Measurements from ENCODE around the gene TEN1.
A peak's percentile ranks its signal among the peaks of the same experiment; 100 is the strongest.

Gene TEN1, protein sequence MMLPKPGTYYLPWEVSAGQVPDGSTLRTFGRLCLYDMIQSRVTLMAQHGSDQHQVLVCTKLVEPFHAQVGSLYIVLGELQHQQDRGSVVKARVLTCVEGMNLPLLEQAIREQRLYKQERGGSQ

GRCh38 chr17:75978938-75979704, at the start of gene TEN1, which contains the start of gene ACOX1:
TEN1 (plus strand) TSS chr17:75979240; CDS start chr17:75986193, 6,953 bp downstream.
ACOX1 (minus strand) TSS chr17:75979166; CDS start chr17:75979073, 93 bp downstream.
- Histone ChIP-seq H3K36me3 (ENCODE audit: control insufficient read depth in 5 of 5, insufficient read depth in 5 of 5, low read length in 5 of 5) (peaks cover 0 to 3% (median 0%) of the 10 kb centered on the region in 5 donors), H3K27ac (ENCODE audit: low read depth, low read length) (peak within 1 kb of the TSS; percentile 99), H3K9ac (ENCODE audit: low read length in 5 of 5) (peak within 1 kb of the TSS; percentile 91 to 99 (median 98)), H3K27me3 (ENCODE audit: control insufficient read depth in 5 of 5, insufficient read depth in 4 of 5, low read length in 5 of 5) (no peaks in the 10 kb centered on the region), H3K4me3 (ENCODE audit: low read depth in 1 of 5, low read length in 5 of 5) (peak within 1 kb of the TSS; percentile 88 to 97 (median 93)), H3K4me1 (ENCODE audit: control insufficient read depth in 5 of 5, insufficient read depth in 5 of 5, low read length in 5 of 5) (peaks cover 1 to 83% (median 71%) of the 10 kb centered on the region in 5 donors), H3K9me3 (ENCODE audit: control insufficient read depth in 5 of 5, low read length in 5 of 5) (no peaks in the 10 kb centered on the region)

GRCh38 chr17:75931062-75931461, 48.0 kb upstream of the TEN1 start:
- Histone ChIP-seq H3K4me3 (ENCODE audit: low read depth in 1 of 5, low read length in 5 of 5) (no peak overlapping the region), H3K27ac (ENCODE audit: low read depth, low read length) (no peak overlapping the region), H3K4me1 (ENCODE audit: control insufficient read depth in 5 of 5, insufficient read depth in 5 of 5, low read length in 5 of 5) (no peaks in the 10 kb centered on the region), H3K27me3 (ENCODE audit: control insufficient read depth in 5 of 5, insufficient read depth in 4 of 5, low read length in 5 of 5) (no peaks in the 10 kb centered on the region), H3K9me3 (ENCODE audit: control insufficient read depth in 5 of 5, low read length in 5 of 5) (no peaks in the 10 kb centered on the region), H3K36me3 (ENCODE audit: control insufficient read depth in 5 of 5, insufficient read depth in 5 of 5, low read length in 5 of 5) (peaks cover 0 to 7% (median 5%) of the 10 kb centered on the region in 5 donors), H3K9ac (ENCODE audit: low read length in 5 of 5) (no peak overlapping the region)

DNA sequence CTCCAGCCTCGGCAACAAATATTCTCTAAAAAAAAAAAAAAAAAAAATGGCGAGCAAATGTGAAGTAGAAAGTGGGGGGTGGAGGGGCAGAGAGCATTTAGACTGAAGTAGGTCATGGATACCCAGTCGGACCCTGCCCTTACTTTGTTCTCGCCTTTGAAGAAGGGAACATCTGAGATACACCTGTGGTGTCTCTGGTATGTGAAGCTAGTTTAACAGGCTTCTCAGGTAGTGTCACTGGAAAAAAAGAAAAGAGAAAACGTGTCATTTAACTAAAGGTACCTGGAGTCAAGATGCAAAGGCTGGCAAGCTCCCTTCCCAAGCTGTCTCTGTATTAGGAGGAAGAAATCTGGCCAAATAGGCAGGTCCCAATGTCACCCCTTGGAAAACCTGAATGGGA, 46.2 kb upstream of the TEN1 start:
- Histone ChIP-seq H3K36me3 (ENCODE audit: control insufficient read depth in 5 of 5, insufficient read depth in 5 of 5, low read length in 5 of 5) (peaks cover 0 to under 1% (median 0%) of the 10 kb centered on the region in 5 donors), H3K27ac (ENCODE audit: low read depth, low read length) (no peak overlapping the region), H3K4me1 (ENCODE audit: control insufficient read depth in 5 of 5, insufficient read depth in 5 of 5, low read length in 5 of 5) (no peaks in the 10 kb centered on the region), H3K9me3 (ENCODE audit: control insufficient read depth in 5 of 5, low read length in 5 of 5) (no peaks in the 10 kb centered on the region), H3K9ac (ENCODE audit: low read length in 5 of 5) (no peak overlapping the region), H3K4me3 (ENCODE audit: low read depth in 1 of 5, low read length in 5 of 5) (no peak overlapping the region), H3K27me3 (ENCODE audit: control insufficient read depth in 5 of 5, insufficient read depth in 4 of 5, low read length in 5 of 5) (no peaks in the 10 kb centered on the region)

- Histone ChIP-seq H3K9ac (ENCODE audit: low read length in 5 of 5) (no peak overlapping the region), H3K27ac (ENCODE audit: low read depth, low read length) (no peak overlapping the region), H3K9me3 (ENCODE audit: control insufficient read depth in 5 of 5, low read length in 5 of 5) (no peaks in the 10 kb centered on the region), H3K27me3 (ENCODE audit: control insufficient read depth in 5 of 5, insufficient read depth in 4 of 5, low read length in 5 of 5) (no peaks in the 10 kb centered on the region), H3K36me3 (ENCODE audit: control insufficient read depth in 5 of 5, insufficient read depth in 5 of 5, low read length in 5 of 5) (no peaks in the 10 kb centered on the region), H3K4me1 (ENCODE audit: control insufficient read depth in 5 of 5, insufficient read depth in 5 of 5, low read length in 5 of 5) (no peaks in the 10 kb centered on the region), H3K4me3 (ENCODE audit: low read depth in 1 of 5, low read length in 5 of 5) (no peak overlapping the region)
These were observed 45.2 kb upstream of the TEN1 start for GRCh38 chr17:75933808-75934207.

DNA sequence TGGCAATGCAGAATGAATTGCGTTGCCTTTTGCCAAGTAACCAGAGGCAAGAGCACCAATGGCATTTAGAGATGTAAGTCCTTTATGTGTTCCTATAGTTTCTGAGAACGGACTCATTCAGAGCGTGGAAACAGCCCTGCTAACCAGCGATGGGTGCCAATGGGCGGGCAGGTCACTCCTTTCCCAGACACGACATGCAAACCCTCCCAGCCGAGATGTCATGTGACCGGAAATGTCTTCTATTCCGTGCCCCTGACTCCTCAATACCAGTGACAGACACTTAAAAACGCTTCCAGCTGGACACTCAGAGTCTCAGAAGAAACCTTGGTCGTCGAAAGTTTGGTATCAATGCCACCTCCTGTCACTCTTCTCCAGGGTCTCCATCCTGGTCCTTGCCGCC, 41.4 kb upstream of the TEN1 start:
- no peak overlapping the region for H3K9ac ChIP-seq (ENCODE audit: low read length in 5 of 5)
- H3K36me3 ChIP-seq (ENCODE audit: control insufficient read depth in 5 of 5, insufficient read depth in 5 of 5, low read length in 5 of 5), result peaks cover 0 to 2% (median 0%) of the 10 kb centered on the region in 5 donors
- H3K4me3 ChIP-seq (ENCODE audit: low read depth in 1 of 5, low read length in 5 of 5), result no peak overlapping the region
- H3K27ac ChIP-seq (ENCODE audit: low read depth, low read length), result no peak overlapping the region
- no peaks in the 10 kb centered on the region for H3K9me3 ChIP-seq (ENCODE audit: control insufficient read depth in 5 of 5, low read length in 5 of 5)
- H3K27me3 ChIP-seq (ENCODE audit: control insufficient read depth in 5 of 5, insufficient read depth in 4 of 5, low read length in 5 of 5), result no peaks in the 10 kb centered on the region
- peaks cover 4 to 23% (median 18%) of the 10 kb centered on the region in 5 donors for H3K4me1 ChIP-seq (ENCODE audit: control insufficient read depth in 5 of 5, insufficient read depth in 5 of 5, low read length in 5 of 5)

DNA sequence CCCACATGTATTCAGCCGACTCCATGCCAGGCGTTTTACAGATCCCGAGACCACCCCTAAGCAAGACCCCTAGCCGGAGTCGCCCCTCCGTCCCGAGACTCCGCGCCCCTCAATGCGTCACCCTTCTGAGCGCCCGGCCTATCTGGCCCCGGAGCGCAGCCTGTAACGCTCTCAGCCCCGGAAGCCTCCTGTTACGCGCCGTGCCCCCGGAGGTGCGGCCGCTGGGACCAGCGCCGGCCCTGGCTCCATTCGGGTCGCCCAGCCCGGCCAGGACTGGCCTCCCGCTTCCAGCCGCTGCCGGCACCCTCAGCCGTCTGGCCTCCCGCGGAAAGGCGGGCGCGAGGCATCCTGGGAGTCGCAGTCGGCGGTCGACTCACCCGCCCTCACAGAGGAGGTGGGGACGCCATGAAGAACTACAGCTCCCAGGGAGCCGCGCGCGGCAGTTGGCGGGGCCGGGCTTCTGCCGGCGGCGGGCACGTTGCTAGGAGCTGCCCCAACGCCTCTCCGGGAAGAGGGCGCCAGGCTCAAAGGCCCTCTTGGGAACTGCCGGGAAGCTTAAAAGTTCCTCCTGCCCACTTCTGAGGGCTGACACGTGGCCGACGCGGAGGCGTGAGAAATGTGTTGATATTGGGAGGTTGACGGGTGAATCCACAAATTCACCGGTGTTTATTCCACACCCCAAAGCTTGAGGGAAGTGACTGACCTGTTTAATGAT, 38.2 kb upstream of the TEN1 start, which contains the start of gene FBF1:
TSS of gene FBF1 (minus strand) at position 316 of the 715 bp plus-strand sequence. CDS start 2,893 bp downstream, outside the sequence.
- no peaks in the 10 kb centered on the region for H3K9me3 ChIP-seq (ENCODE audit: control insufficient read depth in 5 of 5, low read length in 5 of 5)
- no peaks in the 10 kb centered on the region for H3K27me3 ChIP-seq (ENCODE audit: control insufficient read depth in 5 of 5, insufficient read depth in 4 of 5, low read length in 5 of 5)
- peaks cover 3 to 15% (median 6%) of the 10 kb centered on the region in 5 donors for H3K36me3 ChIP-seq (ENCODE audit: control insufficient read depth in 5 of 5, insufficient read depth in 5 of 5, low read length in 5 of 5)
- peak within 1 kb of the TSS; percentile 69 to 84 (median 78) for H3K4me3 ChIP-seq (ENCODE audit: low read depth in 1 of 5, low read length in 5 of 5)
- peak within 1 kb of the TSS; percentile 77 for H3K27ac ChIP-seq (ENCODE audit: low read depth, low read length)
- peaks cover 4 to 40% (median 26%) of the 10 kb centered on the region in 5 donors for H3K4me1 ChIP-seq (ENCODE audit: control insufficient read depth in 5 of 5, insufficient read depth in 5 of 5, low read length in 5 of 5)
- H3K9ac ChIP-seq (ENCODE audit: low read length in 5 of 5), result peak within 1 kb of the TSS; percentile 81 to 97 (median 90)

DNA sequence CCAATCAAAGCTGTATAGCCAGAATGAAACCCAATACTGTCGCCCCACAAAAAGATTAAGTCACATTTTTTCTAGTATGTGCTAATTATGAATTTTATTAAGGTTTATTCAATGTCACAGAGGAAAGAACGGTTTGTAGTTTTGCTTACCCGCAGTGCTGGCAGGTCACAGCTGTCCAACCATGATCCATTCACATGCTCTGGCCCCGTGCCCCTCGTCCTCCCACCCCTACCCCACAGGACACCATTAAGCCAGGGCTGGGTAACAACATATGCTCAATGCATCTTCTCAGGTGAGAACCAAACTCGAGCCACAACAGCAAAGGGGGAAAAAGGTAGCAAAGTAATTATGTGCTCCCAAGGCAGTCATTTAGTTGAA, 37.6 kb upstream of the TEN1 start:
- peak overlapping the region; percentile 77 for H3K27ac ChIP-seq (ENCODE audit: low read depth, low read length)
- no peaks in the 10 kb centered on the region for H3K9me3 ChIP-seq (ENCODE audit: control insufficient read depth in 5 of 5, low read length in 5 of 5)
- H3K4me3 ChIP-seq (ENCODE audit: low read depth in 1 of 5, low read length in 5 of 5), result peak overlapping the region; percentile 21 to 84 (median 69)
- no peaks in the 10 kb centered on the region for H3K27me3 ChIP-seq (ENCODE audit: control insufficient read depth in 5 of 5, insufficient read depth in 4 of 5, low read length in 5 of 5)
- H3K9ac ChIP-seq (ENCODE audit: low read length in 5 of 5), result peak overlapping the region in 3 of 5 donors; percentile 41 to 90 (median 73)
- peaks cover 4 to 45% (median 32%) of the 10 kb centered on the region in 5 donors for H3K4me1 ChIP-seq (ENCODE audit: control insufficient read depth in 5 of 5, insufficient read depth in 5 of 5, low read length in 5 of 5)
- peaks cover 3 to 20% (median 11%) of the 10 kb centered on the region in 5 donors for H3K36me3 ChIP-seq (ENCODE audit: control insufficient read depth in 5 of 5, insufficient read depth in 5 of 5, low read length in 5 of 5)

- H3K9ac ChIP-seq (ENCODE audit: low read length in 5 of 5), result no peak overlapping the region
- H3K9me3 ChIP-seq (ENCODE audit: control insufficient read depth in 5 of 5, low read length in 5 of 5), result no peaks in the 10 kb centered on the region
- peaks cover 4 to 52% (median 36%) of the 10 kb centered on the region in 5 donors for H3K4me1 ChIP-seq (ENCODE audit: control insufficient read depth in 5 of 5, insufficient read depth in 5 of 5, low read length in 5 of 5)
- peak overlapping the region; percentile 77 for H3K27ac ChIP-seq (ENCODE audit: low read depth, low read length)
- no peaks in the 10 kb centered on the region for H3K27me3 ChIP-seq (ENCODE audit: control insufficient read depth in 5 of 5, insufficient read depth in 4 of 5, low read length in 5 of 5)
- H3K4me3 ChIP-seq (ENCODE audit: low read depth in 1 of 5, low read length in 5 of 5), result no peak overlapping the region
- H3K36me3 ChIP-seq (ENCODE audit: control insufficient read depth in 5 of 5, insufficient read depth in 5 of 5, low read length in 5 of 5), result peaks cover 3 to 31% (median 20%) of the 10 kb centered on the region in 5 donors
These were observed 36.6 kb upstream of the TEN1 start for GRCh38 chr17:75942473-75942872.

DNA sequence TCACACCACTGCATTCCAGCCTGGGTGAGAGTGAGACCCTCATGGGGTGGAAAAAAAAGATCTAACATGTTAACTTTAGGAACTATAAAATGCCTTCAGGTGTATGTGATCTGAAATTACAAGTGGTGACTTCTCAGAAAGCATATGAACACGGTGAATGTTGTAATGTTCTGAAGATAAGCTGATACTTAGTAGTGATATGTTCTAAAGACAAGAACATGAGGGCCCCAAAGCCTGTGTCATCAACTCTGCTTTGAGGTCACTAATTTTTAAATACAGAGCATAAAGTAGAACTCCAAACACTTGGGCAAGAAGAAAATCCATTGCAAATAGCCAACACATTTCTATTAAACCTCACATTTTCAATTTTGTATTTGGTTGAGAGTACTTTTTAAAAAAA, 35.5 kb upstream of the TEN1 start:
- Histone ChIP-seq H3K27ac (ENCODE audit: low read depth, low read length) (no peak overlapping the region), H3K36me3 (ENCODE audit: control insufficient read depth in 5 of 5, insufficient read depth in 5 of 5, low read length in 5 of 5) (peaks cover 8 to 41% (median 29%) of the 10 kb centered on the region in 5 donors), H3K4me3 (ENCODE audit: low read depth in 1 of 5, low read length in 5 of 5) (no peak overlapping the region), H3K9ac (ENCODE audit: low read length in 5 of 5) (no peak overlapping the region), H3K9me3 (ENCODE audit: control insufficient read depth in 5 of 5, low read length in 5 of 5) (no peaks in the 10 kb centered on the region), H3K27me3 (ENCODE audit: control insufficient read depth in 5 of 5, insufficient read depth in 4 of 5, low read length in 5 of 5) (no peaks in the 10 kb centered on the region), H3K4me1 (ENCODE audit: control insufficient read depth in 5 of 5, insufficient read depth in 5 of 5, low read length in 5 of 5) (peaks cover 4 to 52% (median 36%) of the 10 kb centered on the region in 5 donors)

Data from subcutaneous abdominal adipose tissue (tissue), 5 donors.